NCI-H446 treated with DMSO at 0.1 percent for 48 hours (cell line): Measurements from ENCODE around the gene ROMO1.
"Not testable (repeated sequence)": the region's sequence is repeated elsewhere in the genome, so short reads cannot be mapped to it uniquely, and the experiment has no call there.

Source experiments
- DNase-seq: peaks from one replicate; lab custom pipeline; 2025; lab: John Stamatoyannopoulos, UW

The ROMO1 gene

GRCh38 chr20:35681960-35682359, 17.2 kb upstream of the ROMO1 start:
- no peak for DNase-seq

DNA sequence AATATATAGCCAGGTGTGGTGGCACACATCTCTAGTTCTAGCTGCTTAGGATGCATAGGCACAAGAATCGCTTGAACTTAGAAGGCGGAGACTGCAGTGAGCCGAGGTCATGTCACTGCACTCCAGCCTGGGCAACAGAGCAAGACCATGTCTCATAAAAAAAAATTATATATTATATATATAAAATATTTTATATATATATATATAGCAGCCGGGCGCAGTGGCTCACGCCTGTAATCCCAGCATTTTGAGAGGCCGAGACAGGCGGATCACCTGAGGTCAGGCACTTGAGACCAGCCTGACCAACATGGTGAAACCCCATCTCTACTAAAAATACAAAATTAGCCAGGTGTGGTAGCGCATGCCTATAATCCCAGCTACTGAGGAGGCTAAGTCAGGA, 13.8 kb upstream of the ROMO1 start:
- DNase-seq: not testable (repeated sequence)

DNA sequence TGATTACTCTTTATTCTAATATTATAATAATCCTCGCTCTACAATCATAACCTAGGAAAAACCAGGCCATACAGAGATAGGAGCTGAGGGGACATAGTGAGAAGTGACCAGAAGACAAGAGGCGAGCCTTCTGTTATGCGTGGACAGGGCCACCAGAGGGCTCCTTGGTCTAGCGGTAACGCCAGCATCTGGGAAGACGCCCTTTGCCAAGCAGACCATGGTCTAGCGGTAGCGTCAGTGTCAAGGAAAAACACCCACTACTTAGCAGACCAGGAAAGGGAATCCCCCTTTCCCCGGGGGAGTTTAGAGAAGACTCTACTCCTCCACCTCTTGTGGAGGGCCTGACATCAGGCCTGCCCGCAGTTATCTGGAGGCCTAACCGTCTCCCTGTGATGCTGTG, 12.3 kb upstream of the ROMO1 start:
- not testable (repeated sequence) for DNase-seq

- DNase-seq: no peak
Measured at GRCh38 chr20:35690265-35690664, 8.9 kb upstream of the ROMO1 start.

DNA sequence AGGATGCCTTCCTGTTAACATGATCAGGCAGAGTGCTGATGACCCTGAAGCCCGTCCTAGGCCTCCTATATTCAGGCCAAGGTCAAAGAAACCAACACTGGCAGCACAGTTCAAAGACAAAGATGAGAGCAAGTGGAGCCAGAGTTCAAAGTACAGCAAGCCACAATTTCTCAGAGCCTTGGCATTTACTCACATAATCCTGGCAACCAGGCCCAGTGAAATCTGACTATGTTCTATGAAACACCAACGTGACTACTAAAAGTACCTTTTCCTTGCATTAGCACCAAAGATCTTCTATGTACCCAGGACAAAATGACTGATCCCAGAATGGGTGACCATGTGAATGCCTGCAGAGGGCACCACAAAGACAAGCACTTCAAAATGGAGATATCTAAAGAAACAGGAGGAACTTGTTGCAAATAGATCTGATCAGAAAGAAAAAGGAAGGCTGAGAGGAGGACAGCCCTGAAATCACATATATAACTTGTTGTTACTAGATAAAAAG, 3.9 kb upstream of the ROMO1 start:
- no peak for DNase-seq

GRCh38 chr20:35695978-35696377, 3.2 kb upstream of the ROMO1 start:
- DNase-seq: no peak

- no peak for DNase-seq
Measured at GRCh38 chr20:35697696-35698297, 1.4 kb upstream of the ROMO1 start.

GRCh38 chr20:35698298-35699126, 693 bp upstream of the ROMO1 start:
- no peak for DNase-seq

GRCh38 chr20:35699957-35700624, 886 bp downstream of the ROMO1 start:
- no peak for DNase-seq

DNA sequence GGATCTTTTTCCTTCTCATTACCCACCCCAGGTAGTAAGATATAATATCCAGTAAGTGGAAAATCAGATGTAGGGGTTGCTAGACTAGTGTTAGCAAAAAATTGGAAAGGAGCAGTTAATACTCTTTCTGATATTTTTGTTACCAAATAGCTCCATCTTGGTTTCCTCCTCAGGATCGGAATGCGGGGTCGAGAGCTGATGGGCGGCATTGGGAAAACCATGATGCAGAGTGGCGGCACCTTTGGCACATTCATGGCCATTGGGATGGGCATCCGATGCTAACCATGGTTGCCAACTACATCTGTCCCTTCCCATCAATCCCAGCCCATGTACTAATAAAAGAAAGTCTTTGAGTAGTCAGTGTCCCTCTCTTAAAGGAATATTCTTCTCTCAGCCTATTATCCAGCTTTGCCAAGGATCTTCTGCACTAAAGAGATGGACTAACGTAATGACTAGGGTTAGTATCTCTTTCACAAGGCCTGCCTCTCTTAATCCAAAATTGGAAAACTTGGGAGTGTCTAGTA, 1.5 kb downstream of the ROMO1 start:
- DNase-seq: no peak

DNA sequence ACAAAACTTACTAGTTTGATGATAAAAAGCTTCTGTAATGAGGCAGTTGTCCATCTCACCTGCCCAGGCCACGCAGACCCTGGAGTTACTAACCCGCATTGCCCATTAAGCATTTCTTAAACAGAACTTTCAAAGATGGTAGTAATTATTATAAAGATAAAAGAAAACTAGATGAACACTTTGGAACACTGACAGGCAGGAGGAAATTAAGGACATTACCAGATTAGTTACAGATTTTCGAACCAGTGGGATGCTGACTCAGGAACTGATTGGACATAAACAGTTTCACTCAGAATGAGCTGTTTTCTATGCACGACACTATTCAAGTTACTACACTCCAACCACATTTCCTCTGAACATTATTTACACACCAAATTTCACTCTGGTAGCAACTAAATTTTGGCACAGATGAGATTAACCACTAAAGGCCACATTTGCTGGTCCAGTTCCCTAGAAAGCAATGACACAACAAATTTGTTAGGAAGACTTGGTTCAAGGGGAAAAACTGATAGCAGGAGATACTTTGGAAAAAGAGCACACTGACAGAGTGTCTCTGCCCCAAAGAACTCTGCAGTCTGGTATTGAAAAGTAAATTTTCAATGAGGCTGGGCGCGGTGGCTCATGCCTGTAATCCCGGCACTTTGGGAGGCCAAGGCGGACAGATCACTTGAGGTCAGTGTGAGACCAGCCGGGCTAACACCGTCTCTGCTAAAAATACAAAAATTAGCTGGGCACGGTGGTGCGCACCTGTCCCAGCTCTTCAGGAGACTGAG, 3.0 kb downstream of the ROMO1 start:
- DNase-seq: no peak

GRCh38 chr20:35702824-35703695, 3.9 kb downstream of the ROMO1 start:
- DNase-seq: no peak

- no peak for DNase-seq
Measured at GRCh38 chr20:35704514-35705261, 5.5 kb downstream of the ROMO1 start.

GRCh38 chr20:35705894-35706293, 6.7 kb downstream of the ROMO1 start:
- DNase-seq: not testable (repeated sequence)

DNA sequence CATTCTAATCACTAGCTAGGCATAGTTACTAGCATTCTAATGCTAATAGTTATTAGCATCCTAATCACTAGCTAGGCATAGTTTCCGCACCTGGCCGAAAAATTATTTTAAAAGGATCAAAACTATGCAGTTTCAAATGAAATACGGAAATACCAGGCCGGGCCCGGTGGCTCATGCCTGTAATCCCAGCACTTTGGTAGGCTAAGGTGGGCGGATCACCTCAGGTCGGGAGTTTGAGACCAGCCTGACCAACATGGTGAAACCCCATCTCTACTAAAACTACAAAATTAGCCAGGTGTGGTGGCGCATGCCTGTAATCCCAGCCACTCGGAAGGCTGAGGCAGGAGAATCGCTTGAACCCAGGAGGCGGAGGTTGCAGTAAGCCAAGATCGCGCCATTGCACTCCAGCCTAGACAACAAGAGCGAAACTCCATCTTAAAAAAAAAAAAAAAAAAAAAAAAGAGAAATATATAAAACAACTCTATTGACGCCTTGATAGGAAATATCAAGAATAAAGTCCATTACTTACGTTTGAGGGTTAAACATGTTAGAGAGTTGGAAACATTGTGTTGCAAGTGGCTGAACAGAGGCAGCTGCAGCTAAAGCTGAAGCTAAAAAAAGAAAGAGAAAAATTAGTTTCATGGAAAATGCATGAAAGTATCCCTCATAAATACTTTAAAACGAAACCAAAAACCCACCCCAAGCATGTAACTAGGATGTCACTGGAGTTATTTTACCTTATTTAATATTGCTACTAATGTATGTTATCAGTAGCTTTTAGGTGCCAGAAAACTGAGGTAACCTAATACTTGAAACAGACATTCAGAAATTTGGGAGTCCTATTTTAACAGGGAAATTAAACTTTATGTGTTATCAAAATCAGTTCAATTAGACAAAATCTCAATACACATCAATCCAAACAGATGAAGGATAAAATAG, 7.7 kb downstream of the ROMO1 start:
- DNase-seq: not testable (repeated sequence)

GRCh38 chr20:35708502-35708901, 9.3 kb downstream of the ROMO1 start:
- DNase-seq: no peak

- DNase-seq: no peak
Measured at GRCh38 chr20:35709259-35709658, 10.1 kb downstream of the ROMO1 start.

DNA sequence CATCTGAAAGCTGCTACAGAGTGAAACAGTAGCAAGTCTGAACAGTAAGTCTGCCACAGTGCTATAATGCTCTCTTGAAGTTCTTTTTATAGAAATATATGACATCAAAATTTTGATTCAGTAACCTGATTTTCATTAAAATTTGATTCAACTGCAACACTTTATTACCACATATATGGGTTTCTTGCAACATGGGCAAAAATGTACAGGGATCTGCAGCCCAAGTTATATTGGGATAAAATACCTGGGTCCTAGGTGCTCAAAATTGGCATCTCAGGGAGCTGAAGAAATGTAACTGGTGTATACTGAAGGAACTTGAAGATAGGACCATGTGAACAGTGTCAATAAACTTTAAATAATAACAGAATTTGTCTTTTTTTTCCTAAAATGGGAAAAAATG, 10.8 kb downstream of the ROMO1 start:
- no peak for DNase-seq
